NCI-H2196 (cell line): Measurements from ENCODE around the gene VPS13D.

Experiments
- DNase-seq: peaks from one replicate; lab custom pipeline; 2025; ENCODE audit not compliant: unreplicated experiment; lab: John Stamatoyannopoulos, UW

The VPS13D gene

DNA sequence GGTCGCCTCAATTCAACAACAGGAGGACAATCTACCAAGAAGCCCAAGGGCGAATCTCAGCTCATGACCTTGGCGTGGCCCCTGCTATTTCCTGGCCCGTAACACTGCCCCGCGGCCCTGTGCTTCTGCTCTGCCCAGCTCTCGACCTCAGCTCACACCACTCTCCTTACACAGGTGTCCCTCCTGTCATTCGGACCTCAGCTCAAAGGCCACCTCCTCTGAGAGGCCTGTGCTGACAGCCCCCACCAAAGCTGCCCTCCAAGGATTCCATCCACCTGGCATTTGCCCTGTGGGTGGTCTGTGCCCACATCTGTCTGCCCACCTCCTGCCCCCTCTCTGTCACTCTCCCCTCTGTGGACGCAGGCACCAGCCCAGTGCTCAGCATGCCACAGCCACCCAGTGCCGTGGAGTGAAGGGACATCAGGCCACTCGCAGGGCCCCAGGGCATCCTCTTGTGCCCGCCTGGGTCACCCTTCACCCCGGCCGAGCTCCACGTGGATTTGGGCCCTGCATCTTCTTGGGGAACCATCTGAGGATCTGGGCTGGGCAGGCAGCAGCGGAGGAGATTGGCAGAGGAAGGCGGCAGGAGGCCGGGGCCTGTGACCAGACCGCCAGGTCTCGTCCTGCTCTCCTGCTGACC is 317.9 kb downstream of the VPS13D start:
- no peak for DNase-seq

GRCh38 chr1:12548279-12548972 is 318.6 kb downstream of the VPS13D start:
- no peak for DNase-seq

DNA sequence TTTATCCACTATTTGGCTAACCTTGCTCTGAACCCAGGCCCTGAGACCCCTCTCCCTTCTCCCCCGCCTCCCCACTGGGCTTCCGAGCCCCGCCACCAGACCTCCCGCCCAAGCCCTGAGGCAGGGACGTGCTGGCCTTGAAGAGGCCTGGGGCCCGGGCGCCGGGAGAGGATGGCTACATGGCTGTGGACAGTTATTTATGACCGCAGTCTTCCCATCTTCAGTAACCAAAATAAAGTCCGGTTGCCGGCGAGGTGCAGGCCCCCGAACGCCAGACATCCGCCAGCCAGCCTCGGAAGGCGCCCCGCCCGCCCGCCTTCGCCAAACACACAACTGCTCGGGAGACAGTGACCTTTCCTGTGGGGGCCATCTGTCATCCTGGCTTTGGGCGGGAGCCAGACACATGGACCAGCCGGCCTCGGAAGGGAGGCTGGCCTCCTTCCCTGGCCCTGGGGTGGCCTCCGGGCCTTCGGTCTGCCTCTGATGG is 319.2 kb downstream of the VPS13D start:
- no peak for DNase-seq

GRCh38 chr1:12549460-12550349 is 319.9 kb downstream of the VPS13D start:
- peak; percentile 80 for DNase-seq

DNA sequence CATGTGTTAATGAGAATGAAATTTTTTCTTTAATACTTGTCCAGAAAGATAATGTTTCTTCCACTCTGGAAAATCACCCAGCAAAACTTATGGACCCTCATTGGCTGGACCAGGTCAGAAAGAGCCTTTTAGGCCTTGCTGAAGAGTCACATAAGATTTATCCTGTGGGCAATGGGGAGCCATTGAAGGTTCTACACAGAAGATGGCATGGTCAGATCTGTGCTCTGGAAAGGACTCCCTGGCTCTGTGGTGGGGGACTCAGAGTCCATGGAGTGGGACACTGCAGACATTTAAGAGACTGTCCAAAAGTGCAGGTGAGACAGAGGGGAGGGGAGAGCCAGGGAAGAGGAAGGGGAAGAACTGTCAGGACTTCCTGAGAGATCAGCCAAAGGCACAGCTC is 321.8 kb downstream of the VPS13D start:
- no peak for DNase-seq

GRCh38 chr1:12552111-12552888 is 322.5 kb downstream of the VPS13D start:
- no peak for DNase-seq

- no peak for DNase-seq
Measured at GRCh38 chr1:12552951-12553921, 323.4 kb downstream of the VPS13D start.

- no peak for DNase-seq
Measured at GRCh38 chr1:12553963-12554362, 324.1 kb downstream of the VPS13D start.

DNA sequence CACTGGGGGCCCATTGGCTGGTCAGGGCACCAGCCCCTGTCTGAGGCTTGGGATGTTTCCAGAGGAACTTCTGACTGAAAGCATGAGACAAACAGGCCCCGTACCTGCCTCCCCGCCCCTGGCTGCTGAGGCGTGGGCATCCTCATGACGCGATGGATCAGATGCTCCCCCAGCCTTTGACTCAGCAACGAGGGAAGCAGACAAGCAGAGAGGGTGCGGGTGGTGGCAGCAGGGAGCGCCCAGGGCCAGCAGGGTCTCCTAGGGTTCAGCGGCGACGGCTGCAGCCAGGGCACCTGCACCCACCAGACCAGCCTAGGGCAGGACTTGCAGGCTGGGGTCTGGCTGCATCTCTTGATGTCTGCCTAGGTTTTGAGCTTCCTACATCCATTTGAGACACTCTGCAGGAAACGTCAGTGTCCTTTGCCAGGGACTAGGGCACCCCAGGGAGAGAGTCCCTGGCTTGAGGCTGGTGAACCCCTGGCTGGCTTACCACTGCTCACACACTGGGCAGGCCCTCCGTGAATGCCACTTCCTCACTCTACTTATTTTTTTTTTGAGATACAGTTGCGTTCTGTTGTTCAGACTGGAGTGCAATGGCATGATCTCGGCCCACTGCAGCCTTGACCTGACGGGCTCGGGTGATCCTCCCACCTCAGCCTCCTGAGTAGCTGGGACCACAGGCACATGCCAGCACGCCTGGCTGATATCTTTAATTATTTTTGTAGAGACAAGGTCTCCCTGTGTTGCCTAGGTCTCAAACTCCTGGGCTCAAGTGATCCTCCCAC is 324.9 kb downstream of the VPS13D start:
- no peak for DNase-seq

DNA sequence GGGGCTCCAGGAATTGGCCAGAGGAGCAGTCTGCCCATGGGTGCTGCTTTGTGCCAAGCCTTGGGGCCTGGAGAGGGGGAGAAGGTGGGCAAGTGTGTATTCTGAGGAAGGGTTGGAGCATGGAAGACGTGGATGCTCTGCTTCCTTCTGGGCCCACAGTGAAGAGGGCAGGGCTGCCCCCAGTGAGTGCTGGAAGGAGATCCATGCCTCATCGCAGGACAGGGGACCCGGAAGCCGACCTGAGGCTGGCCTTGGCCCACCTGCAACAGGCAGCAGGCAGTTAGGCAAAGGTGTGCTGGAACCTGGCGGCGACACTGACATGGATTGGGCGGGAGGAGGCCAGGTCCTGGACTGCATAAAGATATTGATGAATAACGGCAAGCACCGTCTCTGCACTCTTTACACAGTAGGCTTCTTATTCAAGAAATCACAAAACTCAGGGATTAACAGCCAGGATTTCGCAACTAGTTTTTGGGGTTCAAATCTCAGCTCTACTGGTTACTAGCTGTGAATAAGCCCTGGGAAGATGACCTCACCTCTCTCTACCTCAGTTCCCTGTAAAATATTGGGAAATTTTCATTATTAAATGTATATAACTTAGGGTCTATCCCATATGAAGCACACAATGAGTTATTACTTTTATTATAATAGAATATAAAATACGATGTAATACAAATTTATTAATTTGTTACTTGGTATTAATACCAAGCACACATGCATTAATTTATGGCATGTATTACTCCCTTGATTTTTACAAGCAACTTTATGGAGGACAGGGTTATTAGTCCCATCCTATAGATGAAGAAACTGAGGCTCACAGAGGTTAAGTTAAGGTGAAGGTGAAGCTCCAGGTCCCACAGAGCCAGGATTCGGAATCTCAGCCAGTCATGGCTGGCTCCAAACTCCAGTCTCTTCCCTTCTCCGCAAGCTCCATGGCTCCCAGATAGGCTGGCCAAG is 325.9 kb downstream of the VPS13D start:
- DNase-seq: no peak

DNA sequence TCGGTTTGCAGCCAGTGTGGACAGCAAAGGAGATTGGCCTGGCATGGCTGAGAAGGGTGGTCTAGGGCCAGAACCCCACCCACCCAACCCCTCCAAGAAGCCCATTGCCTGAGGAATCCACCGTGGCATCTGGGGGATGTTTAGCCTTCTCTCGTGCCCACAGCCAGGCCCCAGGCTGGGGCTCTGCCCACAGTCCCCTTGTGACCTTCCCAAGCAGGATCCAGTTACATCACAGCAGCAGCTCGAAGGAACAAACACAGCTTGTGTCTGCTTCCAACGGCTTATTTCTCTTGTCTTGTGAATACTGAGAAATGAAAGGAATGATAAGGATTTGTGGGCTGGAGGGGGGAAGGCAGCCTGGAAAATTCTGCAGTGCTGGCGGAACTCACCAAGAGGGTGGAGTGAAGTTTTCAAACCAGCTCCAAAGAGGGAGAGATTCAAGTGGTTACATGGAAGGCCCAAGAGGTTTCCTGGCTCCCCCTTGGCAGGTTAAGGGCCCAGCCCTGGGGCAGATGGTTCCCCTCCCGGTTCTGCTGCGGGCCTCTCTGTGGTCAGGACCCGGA is 326.6 kb downstream of the VPS13D start:
- DNase-seq: peak; percentile 21

- DNase-seq: no peak
Measured at GRCh38 chr1:12556957-12557935, 327.4 kb downstream of the VPS13D start.

DNA sequence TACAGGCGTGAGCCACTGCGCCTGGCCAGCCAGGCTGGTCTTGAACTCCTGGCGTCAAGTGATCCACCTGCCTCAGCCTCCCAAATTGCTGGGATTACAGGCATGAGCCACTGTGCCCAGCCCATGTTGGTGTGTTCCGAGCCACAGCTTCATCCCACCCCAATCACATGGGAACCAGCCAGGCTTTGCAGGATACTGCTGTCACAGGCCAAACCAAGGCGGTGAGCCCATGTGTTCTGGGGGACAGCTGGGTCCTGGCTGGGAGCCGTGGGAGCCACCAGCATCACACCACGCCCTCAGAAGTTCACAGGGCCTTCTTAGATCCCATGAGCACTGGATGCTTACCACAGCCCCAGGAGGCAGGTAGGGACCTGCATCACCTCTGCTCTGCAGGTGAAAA is 331.3 kb downstream of the VPS13D start:
- DNase-seq: no peak
